Femur (tissue), 1 donor: ENCODE measurements around the gene LHPP.

ENCODE experiments used
- DNase-seq: peaks from one replicate; pipeline ENCODE4 v3.0.0-alpha.2; 2017

The LHPP gene

DNA sequence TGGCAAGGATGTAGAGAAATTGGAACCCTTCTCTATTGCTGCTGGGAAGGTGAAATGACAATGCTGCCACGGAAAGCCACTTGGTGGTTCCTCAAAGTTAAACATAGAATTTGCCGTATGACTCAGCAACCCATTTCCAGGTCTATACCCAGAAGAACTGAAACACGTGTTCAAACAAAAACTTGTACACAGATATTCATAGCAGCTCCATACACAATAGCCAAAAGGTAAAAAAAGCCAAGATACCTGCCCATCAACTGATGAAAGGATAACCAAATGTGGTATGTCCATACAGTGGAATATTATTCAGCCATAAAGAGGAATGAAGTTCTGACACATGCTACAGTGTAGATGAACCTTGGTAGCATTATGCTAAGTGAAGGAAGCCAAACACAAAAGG is 39.1 kb downstream of the LHPP start:
- DNase-seq, result no peak

DNA sequence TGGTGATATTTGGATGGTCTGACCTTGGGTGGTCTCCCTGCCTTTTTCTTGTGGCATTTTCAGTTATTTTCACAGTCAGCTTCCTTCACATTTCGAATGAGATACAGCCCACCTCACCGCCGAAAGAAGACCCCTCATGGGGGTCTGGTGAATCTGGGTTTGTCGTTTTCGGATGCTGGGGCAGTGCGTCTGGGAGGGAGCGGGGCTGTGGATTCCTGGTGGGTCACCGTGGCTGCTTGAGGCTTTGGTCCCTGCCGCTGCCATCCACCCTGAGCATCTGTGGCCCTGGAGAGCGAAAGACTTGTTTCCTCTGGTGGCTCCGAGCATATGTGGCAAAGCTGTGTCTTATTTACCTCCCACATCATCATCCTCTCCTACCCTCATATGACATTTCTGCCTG is 43.1 kb downstream of the LHPP start:
- no peak for DNase-seq

DNA sequence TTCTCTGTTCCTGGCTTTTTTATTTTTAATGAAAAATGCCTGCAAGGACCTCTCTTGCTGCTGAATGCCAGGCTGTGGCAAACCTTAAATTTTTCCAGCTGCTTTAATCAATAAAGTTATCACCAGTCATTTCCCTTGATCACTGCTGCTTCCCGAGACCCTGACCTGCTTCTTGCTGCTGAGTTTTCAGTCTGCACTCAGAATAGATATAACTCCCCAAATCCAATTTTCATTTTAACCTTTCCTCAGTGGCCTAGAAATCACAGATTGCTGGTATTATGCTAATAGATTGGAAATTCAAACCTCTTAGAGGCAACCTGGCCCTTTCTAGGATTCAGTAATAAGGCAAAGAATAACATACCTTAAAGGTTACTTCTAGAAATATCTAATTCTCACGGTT is 43.7 kb downstream of the LHPP start:
- no peak for DNase-seq

DNA sequence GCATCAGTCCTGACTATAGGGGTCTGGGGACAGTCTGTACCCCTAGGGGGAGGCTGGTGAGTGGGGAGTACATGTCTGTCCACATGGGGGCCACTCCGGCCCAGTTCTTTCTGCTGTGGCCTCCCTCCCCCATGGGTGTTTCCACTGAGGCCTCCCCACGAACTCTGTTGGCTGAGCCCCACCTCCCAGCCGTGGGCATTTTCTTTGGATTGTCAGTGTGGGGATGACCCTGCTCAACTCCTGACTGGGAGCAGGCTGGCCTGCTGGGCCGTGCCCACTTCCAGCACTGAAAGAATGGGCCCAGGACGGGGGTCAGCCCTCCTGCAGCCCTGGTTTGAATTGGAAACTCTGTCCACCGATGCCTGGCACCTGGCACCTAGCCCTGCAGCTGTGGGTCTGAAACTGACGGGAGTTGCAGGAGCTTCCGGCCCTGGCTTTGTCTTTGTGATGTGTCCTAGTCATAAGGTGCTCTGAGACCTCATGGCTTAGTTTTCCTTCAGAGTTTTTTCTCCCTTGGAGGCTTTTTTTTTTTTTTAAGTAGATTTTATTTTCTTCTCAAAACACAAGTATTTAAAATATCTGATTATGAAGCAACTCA is 46.5 kb downstream of the LHPP start:
- DNase-seq, result no peak

- DNase-seq, result no peak
These were observed 47.4 kb downstream of the LHPP start for GRCh38 chr10:124508907-124509454.

DNA sequence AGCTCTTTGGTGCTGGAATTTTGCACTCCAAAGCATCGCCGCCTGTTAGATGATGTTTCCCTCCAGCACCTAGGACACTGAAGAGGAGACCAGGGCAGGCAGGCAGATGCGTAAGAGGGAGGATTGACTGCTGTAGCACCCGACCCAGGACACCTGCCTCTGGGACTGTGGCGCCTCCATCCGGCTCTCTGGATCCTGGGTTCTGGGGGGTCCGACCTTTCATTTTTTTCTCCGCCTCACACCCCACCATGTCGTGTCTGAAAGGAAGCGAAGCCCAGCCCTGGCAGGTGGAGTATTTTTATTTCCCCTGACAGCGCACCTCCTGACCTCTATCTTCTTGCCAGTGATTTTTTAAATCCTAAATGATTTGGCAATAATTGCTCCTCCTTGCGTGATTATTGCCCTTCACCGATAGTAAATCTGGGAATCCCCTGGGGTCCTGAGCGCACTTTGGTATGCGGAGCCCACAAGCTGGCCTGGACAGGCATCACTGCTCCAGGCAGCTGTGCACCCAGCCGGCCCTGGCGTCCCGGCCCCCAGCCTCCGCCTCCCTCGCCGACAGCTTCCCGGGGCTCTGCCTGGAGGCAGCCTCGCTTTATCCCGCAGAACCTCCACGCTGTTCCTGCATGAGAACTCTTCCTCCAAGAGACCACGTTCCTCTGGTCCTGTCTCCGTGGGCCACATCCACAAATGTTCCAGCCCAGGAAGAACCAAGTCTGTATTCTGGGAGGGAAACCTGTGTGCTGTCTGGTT is 48.4 kb downstream of the LHPP start:
- no peak for DNase-seq

DNA sequence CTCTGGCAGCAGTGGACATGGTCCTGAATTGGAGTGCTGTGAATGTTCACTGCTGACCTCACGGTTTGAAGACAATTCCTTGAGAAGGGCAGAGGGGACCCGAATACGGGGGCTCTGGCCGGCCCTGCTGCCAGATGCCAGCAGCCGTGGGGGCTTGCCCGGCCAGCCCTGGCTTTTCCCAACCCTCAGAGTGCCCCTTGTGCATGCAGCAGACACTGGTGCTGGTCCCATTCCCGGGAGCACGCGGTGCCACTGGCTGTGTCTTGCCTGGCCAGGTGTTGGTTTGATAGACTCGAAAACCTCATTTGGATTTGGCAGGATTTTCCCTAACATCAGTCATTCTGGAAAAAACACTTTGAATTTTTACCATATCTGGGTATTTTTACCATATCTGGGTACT is 49.1 kb downstream of the LHPP start:
- no peak for DNase-seq

- no peak for DNase-seq
These were observed 49.8 kb downstream of the LHPP start for GRCh38 chr10:124511205-124512039.

DNA sequence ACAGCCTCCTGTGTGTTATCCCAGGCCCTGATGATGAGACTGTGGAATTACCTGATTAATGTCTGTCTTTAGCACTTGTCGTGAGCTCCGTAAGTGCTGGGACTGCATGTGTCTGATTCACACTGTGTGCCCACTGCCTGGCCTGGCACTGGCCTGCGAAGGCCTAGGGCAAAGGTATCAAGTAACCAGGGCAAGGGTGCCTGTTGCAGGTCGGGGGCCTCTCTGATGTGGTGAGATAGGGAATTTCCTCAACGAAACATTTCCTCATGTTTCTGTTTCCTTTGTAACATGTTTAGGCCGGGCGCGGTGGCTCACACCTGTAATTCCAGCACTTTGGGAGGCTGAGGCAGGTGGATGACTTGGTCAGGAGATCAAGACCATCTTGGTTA is 50.4 kb downstream of the LHPP start:
- no peak for DNase-seq

GRCh38 chr10:124512600-124512999 is 51.0 kb downstream of the LHPP start:
- no peak for DNase-seq

DNA sequence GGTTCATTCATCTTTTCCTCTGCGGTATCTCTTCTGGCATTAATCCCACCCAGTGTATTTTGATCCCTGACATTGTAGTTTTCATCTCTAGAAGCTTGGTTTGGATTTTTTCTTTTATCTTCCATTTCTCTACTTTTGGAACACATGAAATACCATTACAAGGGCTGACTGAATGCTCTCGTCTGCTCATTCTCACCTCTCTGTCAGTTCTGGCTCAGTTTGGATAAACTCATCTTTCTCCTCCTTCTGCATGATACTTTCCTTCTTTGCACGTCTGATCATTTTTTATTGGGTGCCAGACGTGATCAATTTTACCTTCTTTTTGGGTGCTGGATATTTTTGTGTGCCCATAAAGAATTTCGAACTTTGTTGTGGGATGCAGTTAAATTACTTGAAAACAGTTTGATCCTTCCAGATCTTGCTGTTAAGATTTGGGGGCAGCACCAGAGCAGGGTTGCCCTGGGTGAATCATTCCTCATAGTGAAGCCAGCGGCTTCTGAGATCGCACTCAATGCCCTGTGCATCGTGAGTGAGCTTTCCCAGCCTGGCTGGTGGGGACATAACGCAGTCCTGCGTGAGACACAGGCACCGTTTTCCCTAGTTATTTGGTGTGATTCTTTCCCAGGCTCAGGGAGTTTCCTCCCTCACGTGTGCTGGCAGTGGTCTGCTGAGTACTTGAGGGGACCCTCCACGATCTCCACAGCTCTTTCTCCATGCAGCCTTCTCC is 53.8 kb downstream of the LHPP start:
- DNase-seq, result no peak

DNA sequence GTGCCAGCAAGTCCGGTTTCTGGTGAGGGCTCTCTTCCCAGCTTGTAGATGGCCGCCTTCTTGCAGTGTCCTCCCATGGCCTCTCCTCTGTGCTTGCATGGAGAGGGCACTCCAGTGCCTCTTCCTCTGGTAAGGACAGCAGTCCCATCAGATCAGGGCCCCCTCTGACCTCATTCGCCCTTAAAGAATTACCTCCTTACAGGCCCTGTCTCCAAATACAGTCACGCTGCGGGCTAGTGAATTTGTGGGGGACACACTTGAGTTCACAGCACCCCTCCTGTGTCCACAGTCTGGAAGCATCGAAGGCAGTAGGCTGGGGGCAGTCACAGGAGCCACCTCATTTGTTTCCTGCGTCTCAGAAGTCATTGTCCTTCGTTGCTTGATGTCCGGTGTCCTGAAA is 54.6 kb downstream of the LHPP start:
- no peak for DNase-seq

GRCh38 chr10:124516746-124517397 is 55.2 kb downstream of the LHPP start:
- DNase-seq, result no peak

- no peak for DNase-seq
These were observed 55.8 kb downstream of the LHPP start for GRCh38 chr10:124517461-124517860.

GRCh38 chr10:124517931-124518330 is 56.3 kb downstream of the LHPP start:
- DNase-seq, result no peak

DNA sequence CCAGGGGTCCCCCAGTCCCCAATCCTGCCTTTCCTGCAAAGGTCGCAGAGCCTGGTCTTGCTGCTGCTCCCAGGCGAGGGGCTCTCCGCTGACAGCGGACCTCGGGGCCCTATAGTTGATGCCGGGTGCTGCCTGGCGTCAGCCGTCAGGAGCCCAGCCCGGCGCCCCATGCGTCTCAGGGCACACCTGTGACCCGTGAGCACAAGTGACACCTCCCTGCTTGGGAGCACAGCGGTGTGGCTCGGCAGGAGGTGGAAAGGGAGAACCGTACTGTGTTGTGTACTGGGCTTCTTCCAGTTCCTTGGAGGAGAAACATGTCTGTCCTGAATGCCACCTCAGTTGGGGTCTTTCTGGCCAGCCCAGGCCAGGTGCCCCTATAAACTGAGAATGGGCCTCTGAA is 56.7 kb downstream of the LHPP start:
- no peak for DNase-seq

GRCh38 chr10:124520558-124521428 is 59.2 kb downstream of the LHPP start:
- DNase-seq, result no peak

GRCh38 chr10:124521429-124521871 is 59.8 kb downstream of the LHPP start:
- DNase-seq, result no peak

DNA sequence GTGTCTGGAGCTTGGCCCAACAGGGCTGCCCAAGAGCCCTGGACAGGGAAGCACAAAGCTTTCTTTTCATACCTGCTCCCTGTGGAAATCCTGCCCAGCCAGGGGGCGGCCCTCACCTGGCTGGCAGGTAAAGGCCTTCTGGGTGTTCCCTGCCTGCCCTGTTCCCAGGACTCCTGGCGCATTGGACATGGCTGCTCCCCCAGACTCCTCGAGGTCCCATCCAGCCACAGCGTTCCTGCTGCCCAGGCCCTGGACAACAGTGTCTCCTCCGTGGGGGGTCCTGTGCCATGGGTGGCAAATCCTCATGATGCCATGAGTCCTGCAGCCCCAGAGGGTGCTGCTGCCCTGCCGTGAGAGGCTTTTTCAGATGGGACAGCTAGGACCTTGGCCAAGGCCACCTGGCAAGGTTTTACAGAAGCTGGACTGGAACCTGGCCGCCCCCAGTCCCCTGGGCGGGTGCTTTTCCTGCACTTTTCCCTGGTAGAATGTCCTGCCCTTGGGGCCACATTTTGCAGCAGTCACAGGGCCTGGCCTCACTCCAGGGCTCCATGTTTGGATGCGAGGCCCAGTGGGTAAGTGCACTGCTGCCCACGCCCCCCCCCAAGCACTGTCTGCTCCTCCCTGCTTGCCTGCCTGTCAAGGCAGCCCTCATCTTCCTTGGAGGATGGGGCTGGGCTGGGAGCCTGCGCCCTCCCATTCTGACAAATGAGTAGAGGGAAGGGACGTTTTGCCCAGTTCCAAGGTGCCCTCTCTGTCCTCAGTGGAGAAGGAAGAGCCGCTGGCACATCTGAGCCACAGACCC is 60.7 kb downstream of the LHPP start:
- no peak for DNase-seq
